NCI-H460 (cell line): ENCODE results near the gene SNX1. TPM values are rescaled to one million over a fixed set of nuclear protein-coding genes. Genes with fewer than 3 reads are reported as not detected.
"Not testable (repeated sequence)": the region's sequence is repeated elsewhere in the genome, so short reads cannot be mapped to it uniquely, and the experiment has no call there.

Experiments
- DNase-seq: peaks from one replicate; pipeline ENCODE4 v3.0.0-alpha.2; 2016; ENCODE audit warnings: low read depth; ENCODE audit errors: extremely low read depth
- total RNA-seq: library from RNA; depleted of rRNA; stranded (reverse); fragments of >200 nt; shearing (Covaris generic); gene quantifications from 2 replicates; pipeline ENCODE4 v1.2.3, GENCODE V29; 2014

SNX1 gene
- total RNA-seq, 1 experiment from 2014 or later, result 22.4 TPM

DNA sequence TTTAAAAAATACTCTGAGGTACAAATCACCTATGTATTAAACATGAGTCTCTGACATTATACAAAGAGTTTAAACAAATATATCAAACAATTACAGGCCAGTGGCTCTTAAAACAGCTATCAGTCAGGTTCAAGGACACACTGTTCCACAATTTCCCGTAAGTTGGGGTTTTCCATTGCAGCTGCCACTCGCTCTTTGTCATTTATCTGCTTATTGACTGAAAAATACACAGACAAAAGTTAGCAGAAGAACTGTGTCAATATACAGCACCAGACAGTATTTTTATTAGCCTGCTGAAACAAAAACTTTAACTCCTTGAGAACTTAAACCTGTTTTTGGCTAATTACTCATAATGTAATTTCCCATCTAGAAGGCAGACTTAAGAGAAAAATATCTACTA, 23.0 kb upstream of the SNX1 start:
- no peak for DNase-seq

DNA sequence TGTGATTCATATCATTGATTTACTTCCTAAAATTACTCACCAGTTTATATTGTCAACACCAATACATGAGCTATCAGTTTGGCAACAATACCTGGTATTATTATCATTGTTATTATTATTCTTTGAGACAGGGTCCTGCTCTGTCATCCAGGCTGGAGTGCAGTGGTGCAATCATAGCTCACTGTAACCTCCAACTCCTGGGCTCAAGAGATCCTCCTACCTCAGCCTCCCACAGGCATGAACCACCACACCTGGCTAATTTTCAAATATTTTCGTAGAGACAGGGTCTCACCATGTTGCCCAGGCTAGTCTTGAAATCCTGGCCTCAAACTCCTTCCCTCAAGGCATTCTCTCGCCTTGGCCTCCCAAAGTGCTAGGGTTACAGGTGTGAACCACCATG, 22.3 kb upstream of the SNX1 start:
- not testable (repeated sequence) for DNase-seq

GRCh38 chr15:64082757-64083156, 13.0 kb upstream of the SNX1 start:
- no peak for DNase-seq

DNA sequence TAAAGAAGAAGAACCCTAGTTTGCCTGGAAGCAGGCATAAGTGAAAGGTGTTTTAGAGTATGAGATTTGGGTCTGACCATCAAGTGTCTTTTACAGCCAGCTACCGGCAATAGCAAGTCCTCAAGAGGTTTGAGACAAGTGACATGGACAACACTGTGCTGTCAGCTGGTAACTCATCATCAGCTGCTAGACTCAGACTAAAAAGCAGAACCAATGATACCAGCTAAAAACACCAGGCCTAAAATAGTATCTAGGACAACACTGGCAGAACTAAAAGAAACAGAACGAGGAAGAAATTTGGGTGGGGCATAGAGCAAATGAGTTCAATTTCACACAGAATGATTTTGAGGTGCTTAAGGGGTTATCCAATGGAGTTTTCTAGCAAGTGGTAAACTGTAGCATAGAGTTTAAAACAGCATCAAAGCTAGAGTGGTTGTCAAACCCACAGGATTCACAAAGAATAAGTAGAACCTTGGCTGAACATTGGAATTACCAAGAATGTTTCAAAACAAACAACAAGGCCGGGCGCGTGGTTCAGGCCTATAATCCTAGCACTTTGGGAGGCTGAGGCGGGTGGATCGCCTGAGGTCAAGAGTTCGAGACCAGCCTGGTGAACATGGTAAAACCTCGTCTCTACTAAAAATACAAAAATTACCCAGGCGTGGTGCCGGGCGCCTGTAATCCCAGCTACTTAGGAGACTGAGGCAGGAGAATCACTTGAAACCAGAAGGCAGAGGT, 6.1 kb upstream of the SNX1 start:
- DNase-seq, result no peak

- no peak for DNase-seq
Observed at GRCh38 chr15:64090527-64090926, 5.3 kb upstream of the SNX1 start.

DNA sequence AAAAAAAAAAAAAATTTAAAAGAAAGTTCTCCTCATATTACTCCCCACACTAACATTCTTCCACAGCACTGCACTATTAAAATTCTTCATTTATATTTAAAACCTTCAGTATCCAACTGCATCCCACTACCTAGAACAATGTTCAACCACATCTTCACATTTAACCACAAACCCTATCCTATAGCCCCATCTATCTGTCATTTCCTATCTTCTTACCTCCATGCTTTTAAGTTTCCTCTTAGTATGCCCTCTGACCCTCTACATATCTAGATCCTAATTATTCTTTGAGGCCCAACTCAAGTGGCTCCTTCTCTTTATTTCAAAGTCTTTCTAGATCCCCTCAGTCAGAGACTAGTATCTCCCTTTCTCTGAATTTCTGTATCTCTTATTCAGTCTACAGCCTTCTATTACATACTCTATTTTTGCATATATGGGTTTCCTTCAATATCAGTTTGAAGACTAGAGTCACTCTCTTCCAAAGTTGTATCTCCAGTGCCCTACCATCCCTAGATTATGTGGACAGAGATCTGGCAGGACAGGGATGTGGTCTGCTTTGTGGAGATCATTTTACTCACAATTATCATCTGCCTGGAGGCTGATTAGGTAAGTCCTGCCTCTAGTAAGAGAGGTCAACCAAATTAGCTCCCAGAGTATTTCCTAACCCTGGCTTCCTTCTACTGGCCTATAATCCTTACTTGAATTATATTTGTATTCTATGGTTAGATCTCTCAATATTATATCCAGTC, 3.5 kb upstream of the SNX1 start:
- DNase-seq, result no peak

GRCh38 chr15:64092864-64093626, 2.7 kb upstream of the SNX1 start:
- DNase-seq, result no peak

GRCh38 chr15:64093627-64094417, 2.0 kb upstream of the SNX1 start, which contains the start of gene CIAO2A:
Gene CIAO2A, minus strand, starts transcription at chr15:64093838. Its CDS starts 70 bp downstream, at chr15:64093768.
- DNase-seq, result peak; percentile 98

DNA sequence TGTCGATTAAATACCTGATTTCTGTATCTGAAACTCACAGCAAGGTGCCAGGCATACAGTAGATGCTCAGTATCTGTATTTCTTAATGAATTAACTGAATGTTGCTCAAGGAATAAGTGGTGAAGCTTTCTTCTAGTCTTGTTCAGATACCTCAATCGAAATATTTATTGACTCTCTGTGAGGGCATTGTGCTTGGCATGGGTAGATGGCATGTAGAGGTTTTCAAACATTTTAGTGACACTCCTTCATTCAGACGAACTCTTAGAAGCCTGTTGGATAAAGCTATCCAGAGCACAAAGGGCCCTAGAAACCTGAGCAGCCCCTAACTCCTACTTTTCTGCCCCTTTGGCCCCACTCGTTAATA, 369 bp upstream of the SNX1 start:
- DNase-seq, result no peak

DNA sequence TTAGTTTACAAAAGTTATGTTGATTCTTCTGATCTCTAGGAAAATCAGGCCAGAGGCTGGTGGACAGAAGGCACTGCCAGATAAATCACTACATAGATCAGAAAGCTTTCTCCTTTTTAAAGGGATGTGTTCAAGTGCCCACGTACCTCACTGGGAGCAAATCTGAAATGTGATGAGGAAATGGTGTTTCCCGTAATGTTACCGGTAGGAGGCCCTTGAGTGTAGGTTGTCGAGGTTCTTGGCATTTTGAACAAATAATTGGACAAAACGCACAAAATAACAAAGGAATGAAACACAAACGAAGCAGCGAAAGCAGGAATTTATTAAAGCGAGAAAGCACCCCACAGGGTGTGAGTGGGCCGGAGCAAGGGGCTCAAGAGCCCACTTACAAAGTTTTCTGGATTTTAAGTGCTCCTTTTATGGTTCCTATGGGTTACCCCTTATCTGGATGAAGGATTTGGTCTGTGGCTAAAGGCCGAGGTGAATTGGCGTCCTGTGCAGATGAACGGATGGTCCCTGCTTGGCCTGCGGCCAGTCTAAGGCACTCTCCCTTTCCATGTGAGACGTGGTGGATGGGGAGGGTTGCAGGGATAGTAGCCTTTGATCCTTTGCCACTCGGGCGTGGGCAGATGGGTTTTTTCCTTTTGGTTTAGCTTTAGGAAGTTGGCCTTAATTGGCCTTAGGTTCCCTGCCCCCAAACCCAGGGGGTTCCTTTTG, 1.0 kb downstream of the SNX1 start:
- DNase-seq, result no peak

- DNase-seq, result no peak
Observed at GRCh38 chr15:64099379-64099778, 3.6 kb downstream of the SNX1 start.

GRCh38 chr15:64100958-64101357, 5.2 kb downstream of the SNX1 start:
- DNase-seq, result no peak

GRCh38 chr15:64102497-64102896, 6.7 kb downstream of the SNX1 start:
- DNase-seq, result no peak

- DNase-seq, result no peak
Observed at GRCh38 chr15:64105113-64105704, 9.4 kb downstream of the SNX1 start.

- DNase-seq, result no peak
Observed at GRCh38 chr15:64107337-64107736, 11.6 kb downstream of the SNX1 start.

GRCh38 chr15:64110108-64110701, 14.4 kb downstream of the SNX1 start:
- not testable (repeated sequence) for DNase-seq

DNA sequence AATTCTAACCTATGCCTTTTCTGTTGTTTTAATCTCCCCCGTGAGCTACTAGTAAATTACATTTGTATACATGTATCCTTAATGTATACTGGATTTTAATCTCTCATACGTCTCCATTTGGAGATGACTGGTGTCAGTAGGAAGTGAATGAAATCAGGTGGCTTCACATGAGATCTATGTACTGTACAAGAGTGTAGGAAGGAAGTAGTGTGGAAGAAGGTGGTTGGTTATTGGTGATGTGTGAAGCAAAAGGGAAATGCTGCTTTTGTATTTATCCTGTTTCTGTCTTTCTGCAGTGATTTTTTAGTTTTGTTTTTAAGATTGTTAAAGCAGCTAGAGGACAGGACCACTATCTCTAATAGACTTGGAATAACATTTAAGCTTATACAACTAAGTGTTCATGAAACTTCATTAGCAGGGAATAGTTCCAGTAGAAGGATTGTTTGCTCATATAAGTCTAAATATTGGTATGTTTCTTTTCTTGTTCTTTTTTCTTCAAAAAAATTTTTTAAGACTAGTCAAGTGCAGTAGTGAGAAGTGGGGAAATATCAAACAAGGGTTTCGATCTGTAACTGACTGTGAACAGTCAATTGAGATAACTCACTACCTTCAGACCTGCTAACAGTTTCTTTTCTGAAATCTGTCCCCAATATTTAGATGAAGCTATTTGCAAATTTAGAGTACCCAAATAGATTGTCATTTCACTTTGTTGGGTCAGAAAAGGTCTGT, 15.3 kb downstream of the SNX1 start:
- DNase-seq, result no peak

DNA sequence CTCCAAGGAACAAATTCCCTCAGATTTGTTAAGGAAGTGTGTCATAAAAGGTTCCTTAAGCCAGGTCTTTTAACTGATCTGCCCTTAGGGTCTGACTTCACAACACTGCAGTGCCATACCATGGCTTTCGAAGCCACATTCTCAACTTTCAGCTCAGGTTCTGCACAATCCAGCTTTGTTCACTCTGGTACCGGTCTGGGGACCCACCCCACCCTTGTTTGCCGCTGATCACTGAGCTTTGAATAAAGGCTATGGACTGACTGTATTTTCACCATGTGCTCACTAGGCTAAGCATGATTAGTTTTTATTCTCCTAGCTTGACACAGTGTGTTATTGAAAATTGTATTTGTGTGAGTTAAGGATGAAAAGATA, 15.9 kb downstream of the SNX1 start:
- DNase-seq, result no peak
